M059J (cell line): Measurements from ENCODE around the gene TACC3. TPM values are rescaled to one million over a fixed set of nuclear protein-coding genes. Genes with fewer than 3 reads are reported as not detected.
"Not testable (repeated sequence)": the region's sequence is repeated elsewhere in the genome, so short reads cannot be mapped to it uniquely, and the experiment has no call there.

Experiments
- DNase-seq: peaks from one replicate; pipeline ENCODE4 v3.0.0-alpha.2; 2012; ENCODE audit warnings: low read depth
- total RNA-seq: library from RNA; depleted of rRNA; stranded (reverse); fragments of >200 nt; shearing (Covaris generic); gene quantifications from 2 replicates; pipeline ENCODE4 v1.2.3, GENCODE V29; 2014; rRNA removed

Gene TACC3
- 24.0 and 40.6 TPM in 2 replicates for total RNA-seq

DNA sequence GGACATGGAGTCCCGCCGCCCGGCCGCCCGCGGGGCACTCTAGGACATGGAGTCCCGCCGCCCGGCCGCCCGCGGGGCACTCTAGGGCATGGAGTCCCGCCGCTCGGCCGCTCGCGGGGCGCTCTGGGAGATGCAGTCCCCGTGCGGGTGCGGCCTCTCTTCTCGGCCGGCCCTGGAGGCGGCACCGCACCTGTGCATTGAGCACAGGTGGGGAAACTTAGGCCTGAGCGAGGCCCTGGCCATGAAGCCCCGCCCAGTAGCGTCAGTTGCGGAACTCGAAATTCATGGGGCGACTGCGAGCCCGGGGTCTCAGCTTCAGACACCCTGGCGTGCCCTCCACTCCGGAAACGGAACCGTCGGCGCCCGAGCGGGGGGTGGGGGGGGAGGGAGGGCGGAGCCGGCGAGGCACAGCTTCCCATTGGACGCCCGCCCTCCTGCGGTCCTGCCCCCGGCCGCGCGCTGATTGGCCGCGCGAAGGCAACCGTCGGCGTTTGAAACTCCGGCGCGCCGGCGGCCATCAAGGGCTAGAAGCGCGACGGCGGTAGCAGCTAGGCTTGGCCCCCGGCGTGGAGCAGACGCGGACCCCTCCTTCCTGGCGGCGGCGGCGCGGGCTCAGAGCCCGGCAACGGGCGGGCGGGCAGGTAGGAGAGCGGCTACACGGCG, at the start of gene TACC3, which contains the start of gene TMEM129:
TSS of gene TACC3 (plus strand) at position 519 of the 663 bp plus-strand sequence. CDS start 1,901 bp downstream, outside the sequence.
TSS of gene TMEM129 (minus strand) at position 321 of the 663 bp plus-strand sequence. CDS start 486 bp downstream, outside the sequence.
- DNase-seq = peak; percentile 92

DNA sequence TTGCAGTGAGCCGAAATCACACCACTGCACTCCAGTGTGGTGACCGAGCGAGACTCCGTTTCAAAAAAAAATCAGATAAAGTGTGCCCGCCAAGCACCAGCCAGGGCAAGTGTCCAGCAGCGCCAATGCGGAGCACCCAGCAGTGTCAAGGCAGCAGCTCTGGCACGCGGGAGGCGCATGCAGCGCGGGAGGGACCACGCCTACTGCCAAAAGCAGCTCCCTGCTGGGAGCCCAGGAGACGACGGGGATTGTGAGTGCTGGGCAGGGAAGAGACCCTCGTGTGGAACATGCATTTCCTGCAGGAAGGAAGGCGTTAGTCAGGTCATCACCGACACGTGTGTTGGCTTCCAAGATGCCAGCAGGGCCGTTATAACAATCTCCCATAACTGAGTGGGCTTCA, 47.6 kb upstream of the TACC3 start:
- no peak for DNase-seq

DNA sequence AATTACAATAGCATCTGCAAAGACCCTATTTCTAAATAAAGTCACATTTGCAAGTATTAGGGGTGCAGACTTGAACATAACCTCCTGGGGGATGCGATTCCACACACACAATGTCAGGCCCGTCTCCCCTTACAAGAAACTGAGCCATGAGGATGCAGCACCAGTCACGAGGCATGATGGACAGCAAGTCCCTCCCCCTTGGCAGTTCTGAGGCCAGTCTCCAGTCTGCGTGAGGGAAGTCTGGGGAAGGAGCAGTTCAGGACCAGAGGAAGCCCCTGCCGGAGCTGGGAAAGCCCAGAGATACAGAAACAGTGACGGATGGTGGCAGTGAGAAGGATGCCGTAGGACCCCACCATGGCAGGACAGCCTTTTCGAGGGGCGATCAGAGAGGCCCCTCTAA, 46.6 kb upstream of the TACC3 start:
- DNase-seq = no peak

GRCh38 chr4:1675136-1675801, 46.1 kb upstream of the TACC3 start:
- no peak for DNase-seq

- no peak for DNase-seq
Measured at GRCh38 chr4:1675802-1676137, 45.6 kb upstream of the TACC3 start.

DNA sequence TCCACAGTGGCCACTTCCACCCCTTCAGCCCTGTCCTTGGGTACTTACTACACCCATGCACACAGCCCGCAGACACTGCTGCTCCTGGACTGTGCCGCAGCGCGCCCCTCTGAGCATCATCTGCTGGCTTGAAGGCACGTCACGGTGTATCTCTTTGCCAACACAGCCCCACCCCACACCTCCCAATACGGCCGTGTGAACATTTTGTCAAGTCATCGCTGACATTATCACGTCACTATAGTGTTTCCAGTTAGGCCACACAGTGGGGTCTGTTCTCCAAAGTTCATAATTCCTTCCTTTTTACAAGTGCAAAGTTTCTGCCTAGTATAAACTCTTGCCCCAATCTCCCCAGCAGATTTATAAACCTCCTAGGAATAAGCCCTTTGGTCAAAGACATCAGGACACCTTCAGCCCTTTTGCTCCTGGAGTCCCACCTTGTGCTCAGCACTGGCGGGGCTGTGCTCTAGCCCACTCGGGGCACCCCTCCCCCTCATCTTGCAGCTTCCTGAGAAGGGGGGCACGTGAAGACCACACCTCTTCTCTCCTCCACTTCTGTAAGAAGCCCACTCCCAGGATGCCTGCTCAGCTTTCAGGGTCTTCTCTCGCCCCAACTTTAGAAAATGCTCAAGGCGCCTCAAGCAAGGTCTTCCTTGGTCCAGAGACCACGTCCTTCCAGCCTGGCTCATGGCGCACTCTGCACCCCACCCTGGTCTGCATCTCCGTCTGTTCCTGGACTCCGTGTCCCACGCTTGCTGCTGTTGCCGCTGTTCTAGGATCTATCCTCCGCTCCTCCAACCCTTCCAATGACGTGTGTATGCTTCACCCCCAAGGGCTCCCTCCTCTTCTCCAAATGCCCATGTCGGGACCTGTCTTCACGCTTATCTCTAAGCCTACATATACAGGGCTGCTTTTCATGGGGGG, 44.5 kb upstream of the TACC3 start:
- DNase-seq = no peak

- no peak for DNase-seq
Measured at GRCh38 chr4:1678244-1678643, 43.1 kb upstream of the TACC3 start.

GRCh38 chr4:1682860-1683259, 38.5 kb upstream of the TACC3 start:
- no peak for DNase-seq

DNA sequence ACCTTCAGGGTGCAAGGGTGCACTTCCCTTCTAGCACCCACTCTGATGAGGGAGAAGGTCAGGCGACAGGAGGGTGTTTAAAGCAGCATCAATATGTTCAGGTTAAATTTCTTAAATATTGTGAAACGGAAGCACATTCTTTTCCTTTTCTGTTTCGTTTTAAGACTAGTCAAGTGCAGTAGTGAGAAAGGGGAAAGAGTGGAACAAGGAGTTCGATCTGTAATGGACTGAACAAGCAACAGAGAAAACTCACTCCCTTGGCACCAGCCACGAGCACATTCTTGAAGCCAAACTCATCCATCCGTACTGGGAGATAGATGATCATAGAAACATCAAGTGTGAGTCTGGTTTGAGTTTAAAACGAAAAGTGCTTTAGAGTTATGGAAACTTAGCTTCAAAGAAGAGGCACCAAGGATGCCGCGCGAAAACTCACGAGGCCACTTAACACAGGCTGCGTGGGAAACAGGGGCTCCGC, 38.0 kb upstream of the TACC3 start:
- peak; percentile 63 for DNase-seq

- DNase-seq = peak; percentile 67
Measured at GRCh38 chr4:1683736-1684505, 37.4 kb upstream of the TACC3 start, which contains the start of gene FAM53A. Gene FAM53A, minus strand, starts transcription at chr4:1684313. Its CDS starts 15,572 bp downstream, at chr4:1668741.

DNA sequence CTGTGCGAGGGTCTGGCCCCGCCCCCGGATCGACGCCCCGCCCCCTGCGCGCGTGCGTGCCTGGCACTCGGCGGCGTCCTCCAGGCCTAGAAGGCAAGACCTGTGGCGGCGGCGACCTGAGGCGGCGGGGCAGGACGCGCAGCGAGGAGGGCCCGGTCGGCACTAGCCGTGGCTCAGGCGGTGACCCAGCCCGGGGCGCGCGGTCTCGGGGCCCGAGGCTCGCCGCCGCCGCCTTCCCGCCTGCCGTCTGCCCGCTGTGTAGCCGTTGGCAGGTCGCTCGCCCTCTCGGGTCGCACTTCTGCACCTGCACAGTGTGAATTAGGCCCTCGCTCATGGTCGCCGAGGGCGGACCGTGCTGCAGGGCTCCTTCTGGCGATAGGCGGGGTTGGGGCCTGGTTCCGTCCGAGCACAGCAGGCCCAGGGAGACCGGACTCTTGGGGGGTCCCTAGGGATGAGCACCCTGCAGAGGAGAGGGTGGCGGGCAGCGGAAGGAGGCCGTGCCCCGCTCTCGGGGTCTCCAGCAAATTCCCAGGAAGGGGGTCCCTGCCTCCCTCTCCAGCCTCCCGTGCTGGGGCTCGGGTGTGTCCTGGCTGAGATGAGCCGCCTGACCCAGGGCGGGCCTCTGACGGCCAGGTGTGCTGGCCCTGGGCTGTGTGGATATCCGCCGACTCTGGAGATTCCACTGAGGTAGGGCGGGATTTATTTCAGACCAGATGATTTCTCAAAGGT, 36.7 kb upstream of the TACC3 start:
- DNase-seq = no peak

DNA sequence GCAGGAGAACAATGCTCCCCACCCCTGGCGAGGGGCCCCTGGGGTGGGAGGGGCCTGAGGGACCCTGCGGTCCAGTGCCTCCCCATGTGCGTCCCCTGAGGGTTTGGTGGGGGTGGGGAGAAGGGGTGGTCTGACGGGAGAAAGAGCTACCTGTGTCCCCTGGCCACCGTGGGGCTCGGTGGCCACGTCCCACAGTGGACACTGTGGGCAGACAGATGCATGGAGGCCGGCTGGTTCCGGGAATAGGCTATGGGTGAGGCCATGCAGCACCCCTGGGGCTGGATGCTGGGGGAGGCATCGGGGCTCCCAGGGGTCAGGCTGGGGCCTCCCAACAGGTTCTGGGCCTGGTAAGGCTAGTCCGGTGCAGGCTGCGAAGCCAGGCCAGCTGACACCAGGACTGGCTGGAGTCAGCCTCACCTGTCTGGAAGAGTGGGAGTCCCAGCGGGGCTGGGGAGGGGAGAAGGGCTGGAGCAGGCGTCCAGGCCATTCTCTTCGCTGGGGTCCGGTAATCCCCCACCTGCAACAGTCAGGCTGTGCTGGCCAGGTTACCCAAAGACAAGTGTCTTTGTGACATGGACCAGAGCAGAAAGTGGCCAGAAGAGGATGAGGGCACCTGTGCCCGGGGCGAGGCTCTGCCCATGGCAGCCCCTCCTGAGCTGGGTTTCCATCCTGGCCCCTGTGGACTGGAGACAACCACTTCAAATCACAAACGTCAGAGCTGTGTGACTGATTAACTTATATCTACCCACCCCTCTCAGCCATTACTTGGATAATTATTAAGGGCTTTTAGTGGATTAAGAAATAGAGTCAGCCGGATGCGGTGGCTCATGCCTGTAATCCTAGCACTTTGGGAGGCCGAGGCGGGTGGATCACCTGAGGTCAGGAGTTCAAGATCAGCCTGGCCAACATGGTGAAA, 35.8 kb upstream of the TACC3 start:
- no peak for DNase-seq

DNA sequence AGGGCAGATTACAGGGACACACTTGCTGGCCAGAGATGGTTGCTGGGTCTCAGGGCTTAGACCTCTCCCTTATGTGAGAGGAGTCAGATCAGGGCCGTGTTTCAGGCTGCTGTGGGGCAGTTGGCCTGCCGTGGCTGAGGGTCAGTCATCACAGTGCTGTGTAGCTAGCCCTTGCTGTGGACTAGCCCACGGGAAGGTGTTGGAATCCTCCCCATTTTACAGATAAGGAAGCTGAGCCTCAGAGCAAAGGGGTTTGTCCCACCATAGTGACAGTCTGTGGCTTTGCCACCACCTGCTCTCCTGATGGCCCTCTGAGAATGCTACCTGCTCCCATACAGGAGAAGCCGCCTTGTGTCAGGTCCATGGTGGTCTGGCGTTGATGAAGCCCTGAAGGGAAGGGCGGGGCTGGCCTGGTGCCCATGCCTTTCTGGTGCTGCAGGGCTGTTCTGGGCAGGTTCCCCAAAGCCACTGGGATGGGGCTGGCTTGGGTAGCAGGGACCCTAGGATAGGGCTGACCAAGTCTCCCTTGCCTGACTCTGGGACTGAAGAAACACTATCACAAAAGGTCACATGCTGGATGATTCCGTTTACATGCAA, 34.8 kb upstream of the TACC3 start:
- DNase-seq = no peak

DNA sequence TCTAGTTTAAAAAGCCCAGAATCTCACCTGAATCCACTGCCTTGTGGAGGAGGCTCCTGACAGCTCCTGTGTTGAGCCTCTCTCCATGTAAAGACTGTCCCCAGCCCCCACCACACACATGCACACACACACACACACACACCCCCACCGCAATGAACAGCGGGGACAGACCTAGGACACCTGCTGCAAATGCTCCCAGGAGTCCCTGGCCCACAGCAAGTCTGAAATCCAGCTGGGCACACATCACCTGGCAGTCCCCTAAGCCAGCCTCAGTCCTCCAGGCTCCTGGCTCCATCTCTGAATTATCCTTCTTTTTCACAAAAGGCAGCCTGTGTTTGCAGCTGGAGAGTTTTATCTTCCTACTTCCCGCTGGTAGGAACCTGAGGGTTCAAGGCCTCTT, 30.6 kb upstream of the TACC3 start:
- DNase-seq = no peak

DNA sequence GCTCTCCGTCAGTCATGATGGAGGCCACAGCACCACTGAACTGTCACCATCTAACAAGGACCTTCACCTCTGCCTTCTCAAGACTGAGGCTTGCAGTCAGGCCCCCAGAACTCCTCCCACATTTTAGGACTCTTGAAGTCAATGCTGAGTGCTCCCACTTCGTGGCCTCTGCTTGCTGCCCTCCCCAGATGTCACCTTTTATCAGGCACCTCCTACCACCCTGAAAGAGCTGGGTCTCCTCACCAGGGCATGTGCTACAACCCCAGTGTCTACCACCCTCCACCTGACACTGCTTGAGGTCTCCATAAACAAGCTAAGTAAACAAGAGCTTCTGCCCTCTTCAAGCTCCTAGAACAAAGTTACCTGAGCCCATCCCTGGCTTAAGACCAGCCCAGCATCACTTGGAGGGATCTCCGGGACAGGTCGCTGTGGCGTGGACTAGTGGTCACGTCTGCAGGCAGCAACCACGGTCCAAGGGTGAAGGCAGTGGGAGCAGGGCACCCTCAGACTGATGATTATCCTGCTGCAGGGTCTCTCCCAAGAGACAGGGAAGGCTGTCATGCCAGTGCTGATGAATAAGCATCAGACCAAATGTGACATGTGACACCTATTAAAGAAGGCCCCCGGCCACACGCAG, 29.5 kb upstream of the TACC3 start:
- DNase-seq = no peak

- DNase-seq = peak; percentile 65
Measured at GRCh38 chr4:1693131-1693896, 28.0 kb upstream of the TACC3 start.

DNA sequence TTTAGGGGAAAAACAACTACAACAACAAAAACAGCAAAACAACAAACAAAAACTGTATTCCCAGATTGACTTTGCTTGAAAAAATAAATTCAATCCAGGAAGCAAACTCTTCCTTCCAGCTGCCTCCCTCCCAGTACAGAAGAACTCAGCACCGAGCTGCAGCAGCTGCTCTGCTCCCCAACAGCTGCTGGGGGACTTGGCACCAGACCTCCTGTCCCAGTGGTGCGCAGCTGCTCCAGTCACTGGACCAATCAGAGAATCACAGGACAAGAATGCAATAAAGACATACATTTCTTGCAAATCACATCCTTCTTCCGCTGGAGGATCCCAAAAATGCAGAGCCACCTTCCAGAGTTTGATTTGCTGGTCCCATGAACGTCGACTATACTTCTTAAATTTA, 25.4 kb upstream of the TACC3 start:
- no peak for DNase-seq

DNA sequence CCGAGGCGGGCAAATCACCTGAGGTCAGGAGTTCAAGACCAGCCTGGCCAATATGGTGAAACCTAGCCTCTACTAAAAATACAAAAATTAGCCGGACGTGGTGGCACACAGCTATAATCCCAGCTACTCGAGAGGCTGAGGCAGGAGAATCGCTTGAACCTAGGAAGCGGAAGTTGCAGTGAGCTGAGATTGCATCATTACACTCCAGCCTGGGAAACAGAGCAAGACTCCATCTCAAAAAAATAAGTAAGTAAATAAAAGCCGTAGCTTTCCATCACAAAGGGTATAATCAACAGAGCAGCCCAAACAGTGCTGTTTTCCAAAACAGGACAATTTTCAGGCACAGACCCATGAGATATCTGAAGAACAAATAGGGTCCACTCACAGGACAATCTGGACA, 19.6 kb upstream of the TACC3 start:
- DNase-seq = not testable (repeated sequence)
